Transverse colon (tissue), 4 donors: ENCODE data around the gene PKMYT1.

Source experiments
- CTCF ChIP-seq, 5 experiments: fragments of 200-600 bp in 3 of 5; fragments of 450-650 bp in 2 of 5; sonication (generic) in 3 of 5; IDR thresholded peaks; 1 replicate in 2 of 5; 2 replicates in 3 of 5; pipeline ENCODE4 v1.5.1; 2016 to 2017; ENCODE audit warnings: antibody characterized with exemption in 5 of 5, inconsistent platforms in 3 of 5, mild to moderate bottlenecking in 2 of 5, moderate library complexity in 1 of 5
- EP300 ChIP-seq: sonication (generic); formaldehyde crosslinking; IDR thresholded peaks from one replicate; pipeline ENCODE4 v1.6.1; 2017; ENCODE audit warnings: antibody characterized with exemption, low read depth
- POLR2AphosphoS5 ChIP-seq, 3 donors: sonication (generic); formaldehyde crosslinking; IDR thresholded peaks; one replicate each; pipeline ENCODE4 v1.6.1; 2016; ENCODE audit warnings: antibody characterized with exemption in 3 of 3

DNA sequence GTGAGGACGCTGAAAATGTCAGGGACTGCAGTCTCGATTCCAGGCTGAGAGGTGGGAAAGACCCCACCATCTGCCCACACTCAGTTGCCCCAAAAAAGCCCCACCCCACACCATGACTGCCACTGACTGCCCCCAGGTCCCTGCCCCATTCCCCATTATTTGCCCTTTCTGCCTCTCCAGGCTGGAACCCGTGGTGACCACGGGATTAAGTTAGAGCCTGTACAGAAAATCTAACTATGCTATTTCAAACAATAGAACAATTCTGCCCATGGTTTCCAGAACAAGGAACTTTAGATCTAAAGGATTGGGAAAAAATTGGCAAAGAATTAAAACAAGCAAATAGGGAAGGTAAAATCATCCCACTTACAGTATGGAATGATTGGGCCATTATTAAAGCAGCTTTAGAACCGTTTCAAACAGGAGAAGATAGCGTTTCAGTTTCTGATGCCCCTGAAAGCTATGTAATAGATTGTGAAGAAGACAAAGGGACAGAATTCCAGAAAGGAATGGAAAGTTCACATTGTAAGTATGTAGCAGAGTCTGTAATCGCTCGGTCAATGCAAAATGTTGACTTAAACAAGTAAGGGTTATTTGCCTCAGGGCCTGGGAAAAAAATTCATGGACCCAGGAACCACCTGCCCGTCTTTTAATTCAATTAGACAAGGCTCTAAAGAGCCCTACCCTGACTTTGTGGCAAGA lies 54.1 kb downstream of the PKMYT1 start:
- TF ChIP-seq CTCF (IDR thresholded peaks at IDR 0.05) (no peak), EP300 (no peak), POLR2AphosphoS5 (IDR thresholded peaks at IDR 0.05) (no peak)
